Activated CD8-positive, alpha-beta memory T cell treated with anti-CD3 and anti-CD28 coated beads, Interleukin-2, amount 50 U/mL, for 1 hour (primary cell): ENCODE measurements around the gene NFILZ.

Source experiments
- DNase-seq: peaks from one replicate; pipeline ENCODE4 v3.0.0-alpha.2; 2020; ENCODE audit errors: extremely low read depth

The NFILZ gene

GRCh38 chr19:8629996-8630683 is at the start of gene NFILZ:
Gene NFILZ, plus strand, starts transcription at chr19:8630633. Its CDS starts 46,133 bp downstream, at chr19:8676766.
- DNase-seq, result no peak

- peak; percentile 61 for DNase-seq
These were observed 49.6 kb upstream of the NFILZ start for GRCh38 chr19:8580710-8581281.

- no peak for DNase-seq
These were observed 45.2 kb upstream of the NFILZ start for GRCh38 chr19:8584965-8585893.

- DNase-seq, result no peak
These were observed 44.3 kb upstream of the NFILZ start for GRCh38 chr19:8585894-8586750.

- no peak for DNase-seq
These were observed 41.2 kb upstream of the NFILZ start for GRCh38 chr19:8589177-8589714.

GRCh38 chr19:8592231-8593009 is 38.0 kb upstream of the NFILZ start:
- DNase-seq, result peak; percentile 94

- no peak for DNase-seq
These were observed 36.5 kb upstream of the NFILZ start for GRCh38 chr19:8593931-8594330.

- DNase-seq, result no peak
These were observed 34.8 kb upstream of the NFILZ start for GRCh38 chr19:8595651-8596050.

- no peak for DNase-seq
These were observed 34.3 kb upstream of the NFILZ start for GRCh38 chr19:8596168-8596567.

- DNase-seq, result no peak
These were observed 30.4 kb upstream of the NFILZ start for GRCh38 chr19:8600064-8600463.

GRCh38 chr19:8600816-8601215 is 29.6 kb upstream of the NFILZ start:
- DNase-seq, result no peak

GRCh38 chr19:8601796-8602195 is 28.6 kb upstream of the NFILZ start:
- no peak for DNase-seq

GRCh38 chr19:8605514-8605913 is 24.9 kb upstream of the NFILZ start:
- DNase-seq, result no peak

GRCh38 chr19:8607386-8607785 is 23.0 kb upstream of the NFILZ start:
- DNase-seq, result no peak

- no peak for DNase-seq
These were observed 21.5 kb upstream of the NFILZ start for GRCh38 chr19:8608941-8609278.

- DNase-seq, result no peak
These were observed 21.0 kb upstream of the NFILZ start for GRCh38 chr19:8609279-8610040.

GRCh38 chr19:8610041-8610935 is 20.1 kb upstream of the NFILZ start, which contains the start of gene ADAMTS10:
Gene ADAMTS10, minus strand, starts transcription at chr19:8610715. Its CDS starts 5,005 bp downstream, at chr19:8605710.
- no peak for DNase-seq

GRCh38 chr19:8610936-8611300 is 19.5 kb upstream of the NFILZ start:
- no peak for DNase-seq

GRCh38 chr19:8611391-8611876 is 19.0 kb upstream of the NFILZ start:
- no peak for DNase-seq
